HG03575 (cell line): Measurements from ENCODE around the gene STXBP5.

Experiments used
- ATAC-seq: cut with Tn5 transposase; IDR thresholded peaks from one replicate; pipeline ENCODE4 v1.9.1; 2021; ENCODE audit not compliant: unreplicated experiment, insufficient number of reproducible peaks, low FRiP score; ENCODE audit errors: extremely low read depth

Gene STXBP5

GRCh38 chr6:147395158-147395557 is 190.9 kb downstream of the STXBP5 start:
- ATAC-seq: no peak

DNA sequence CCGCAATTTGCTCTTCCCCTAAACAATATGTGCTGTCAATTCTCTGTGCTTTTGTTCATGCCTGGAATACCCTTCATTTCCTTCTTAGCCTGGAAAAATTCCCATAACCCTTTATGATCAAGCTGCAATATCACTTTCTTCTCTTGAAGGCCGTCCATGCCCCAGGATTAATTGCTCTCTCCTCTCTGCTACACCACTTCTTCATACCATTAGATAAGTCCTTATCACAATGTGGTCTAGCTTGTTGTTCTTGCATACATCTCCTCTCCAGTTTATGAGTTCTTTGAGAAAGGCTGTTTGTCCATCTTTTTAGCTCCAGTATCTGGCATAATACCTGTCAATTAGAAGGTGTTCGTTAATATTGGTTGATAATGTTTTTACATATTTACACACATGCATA is 193.1 kb downstream of the STXBP5 start:
- no peak for ATAC-seq

DNA sequence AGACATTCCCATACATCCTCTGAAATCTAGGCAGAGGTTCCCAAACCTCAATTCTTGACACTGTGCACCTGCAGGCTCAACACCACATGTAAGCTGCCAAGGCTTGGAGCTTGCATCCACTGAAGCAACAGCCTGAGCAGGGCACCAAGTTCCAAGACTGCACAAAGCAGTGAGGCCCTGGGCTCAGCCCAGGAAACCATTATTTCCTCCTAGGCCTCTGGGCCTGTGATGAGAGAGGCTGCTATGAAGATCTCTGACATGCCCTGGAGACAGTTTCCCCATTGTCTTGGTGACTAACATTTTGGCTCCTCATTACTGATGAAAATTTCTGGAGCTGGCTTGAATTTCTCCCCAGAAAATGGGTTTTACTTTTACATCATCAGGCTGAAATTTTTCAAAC is 196.8 kb downstream of the STXBP5 start:
- no peak for ATAC-seq

GRCh38 chr6:147401779-147402178 is 197.6 kb downstream of the STXBP5 start:
- ATAC-seq: no peak

- ATAC-seq: no peak
These were observed 202.6 kb downstream of the STXBP5 start for GRCh38 chr6:147406783-147407182.

DNA sequence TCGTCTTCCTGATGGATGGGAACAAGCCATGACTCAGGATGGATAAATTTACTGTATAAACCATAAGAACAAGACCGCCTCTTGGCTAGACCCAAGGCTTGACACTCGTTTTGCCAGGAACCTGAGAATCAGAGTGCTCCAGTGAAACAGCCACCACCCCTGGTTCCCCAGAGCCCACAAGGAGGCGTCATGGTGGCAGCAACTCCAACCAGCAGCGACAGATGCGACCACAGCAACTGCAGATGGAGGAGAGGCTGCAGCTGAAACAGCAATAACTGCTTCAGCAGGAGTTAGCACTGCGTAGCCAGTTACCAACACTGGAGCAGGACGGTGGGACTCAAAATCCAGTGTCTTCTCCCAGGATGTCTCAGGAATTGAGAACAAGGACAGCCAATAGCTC is 203.4 kb downstream of the STXBP5 start:
- ATAC-seq: no peak

DNA sequence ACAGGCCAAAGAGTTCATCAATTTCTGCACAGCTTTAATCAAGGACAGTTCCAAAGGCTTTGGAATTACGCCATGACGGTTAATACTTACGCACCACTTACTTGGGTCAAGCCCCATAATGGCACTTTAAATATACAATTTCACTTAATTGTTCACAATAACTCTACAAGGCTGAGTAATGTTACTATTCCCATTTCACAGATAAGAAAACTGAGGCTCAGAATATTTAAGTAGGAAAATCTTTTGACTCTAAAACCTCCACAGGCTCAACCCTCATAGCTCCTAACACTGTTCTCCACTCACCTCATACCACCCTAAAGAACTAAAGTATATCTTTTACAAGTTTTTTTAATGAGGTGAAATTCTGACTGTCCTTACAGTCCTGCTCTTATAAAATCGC is 212.4 kb downstream of the STXBP5 start:
- no peak for ATAC-seq

GRCh38 chr6:147417954-147418353 is 213.7 kb downstream of the STXBP5 start:
- ATAC-seq: no peak

GRCh38 chr6:147418523-147418922 is 214.3 kb downstream of the STXBP5 start:
- no peak for ATAC-seq

- no peak for ATAC-seq
These were observed 217.7 kb downstream of the STXBP5 start for GRCh38 chr6:147421903-147422302.

DNA sequence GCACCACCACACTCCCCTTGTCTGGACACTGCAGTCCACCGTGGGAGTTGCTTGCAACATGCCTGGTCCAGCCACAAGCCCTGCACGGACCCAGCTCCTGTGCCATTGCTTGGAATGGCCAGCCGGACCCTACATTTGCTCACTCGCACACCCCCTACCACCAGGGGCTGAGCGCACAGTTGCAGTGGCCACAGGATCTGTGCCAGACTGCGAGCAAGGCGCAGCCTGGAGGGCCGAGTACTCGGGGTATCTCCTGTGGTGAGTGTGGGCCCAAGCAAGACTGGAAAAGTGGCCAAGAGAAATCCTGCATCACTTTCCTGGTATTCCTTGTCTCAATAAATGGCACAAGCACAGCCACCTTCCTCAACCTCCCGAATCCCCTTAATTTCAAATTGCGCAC is 218.9 kb downstream of the STXBP5 start:
- ATAC-seq: no peak

GRCh38 chr6:147429794-147430193 is 225.6 kb downstream of the STXBP5 start:
- no peak for ATAC-seq

GRCh38 chr6:147430811-147431210 is 226.6 kb downstream of the STXBP5 start:
- no peak for ATAC-seq

DNA sequence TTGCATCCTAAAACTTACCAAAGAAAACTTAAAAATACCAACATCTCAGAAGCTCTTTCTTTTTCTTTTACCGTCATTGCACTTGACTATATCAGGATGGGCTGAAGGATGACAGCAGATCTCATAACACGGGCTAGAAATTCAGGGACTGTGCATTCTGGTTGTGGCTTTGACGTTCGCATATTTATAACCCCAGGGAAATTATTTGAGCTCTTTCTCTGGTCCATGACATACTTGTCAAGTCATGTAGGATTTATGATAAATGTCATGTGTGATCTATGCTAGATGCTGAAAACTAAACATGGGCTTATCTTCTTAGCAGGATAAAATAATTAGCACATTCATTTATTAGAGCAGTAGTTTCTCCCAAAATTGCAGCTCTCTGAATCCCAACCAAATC is 229.9 kb downstream of the STXBP5 start:
- no peak for ATAC-seq

- ATAC-seq: no peak
These were observed 230.3 kb downstream of the STXBP5 start for GRCh38 chr6:147434516-147434915.

DNA sequence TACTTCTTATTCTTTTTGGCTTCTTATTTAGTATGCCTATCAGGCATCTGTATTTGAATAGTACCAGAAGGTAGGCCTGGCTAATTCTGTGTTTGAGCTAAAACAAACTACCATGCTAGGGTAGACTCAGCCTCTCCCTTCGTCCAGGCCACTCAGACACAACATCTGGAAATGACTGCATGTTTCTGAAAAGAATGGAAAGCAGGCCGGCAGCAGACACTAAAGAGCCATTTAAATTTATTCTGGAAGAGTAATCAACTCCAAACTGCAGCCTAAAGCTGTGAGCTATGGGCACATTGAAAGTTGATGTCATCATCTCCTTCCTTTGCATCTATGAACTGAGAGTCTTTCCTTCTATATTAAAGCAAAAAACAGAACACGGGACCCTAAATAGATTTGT is 233.4 kb downstream of the STXBP5 start:
- no peak for ATAC-seq

GRCh38 chr6:147438758-147439528 is 234.7 kb downstream of the STXBP5 start:
- no peak for ATAC-seq
